PC-9 (cell line): ENCODE data around the gene RAB3B. TPM values are rescaled to one million over a fixed set of nuclear protein-coding genes. Genes with fewer than 3 reads are reported as not detected.
A peak's percentile ranks its signal among the peaks of the same experiment; 100 is the strongest.

ENCODE experiments used
- Bru-seq: library from RNA; stranded (reverse); fragments of 400-500 nt; gene quantifications from one replicate; lab custom pipeline; 2021; lab: Mats Ljungman, UMichigan
- BruChase-seq, 2 experiments: library from RNA; stranded (reverse); fragments of 400-500 nt; gene quantifications; one replicate each; lab custom pipeline; 2021; lab: Mats Ljungman, UMichigan
- BruUV-seq: library from RNA; stranded (reverse); fragments of 400-500 nt; replicated peaks from 2 replicates; lab custom pipeline; 2021; lab: Mats Ljungman, UMichigan
- CTCF ChIA-PET: fragments of 300-600 bp; sonication (Branson Sonifier 250); formaldehyde crosslinking; loops from one replicate; lab custom pipeline; 2022; ENCODE audit warnings: antibody characterized with exemption; lab: Charles Lee
- POLR2A ChIA-PET: fragments of 300-600 bp; sonication (Branson Sonifier 250); formaldehyde crosslinking; loops from one replicate; lab custom pipeline; 2022; ENCODE audit warnings: antibody characterized with exemption; ENCODE audit not compliant: unreplicated experiment; lab: Charles Lee
- DNase-seq, 2 experiments: peaks; one replicate each; pipeline versions ENCODE4 v3.0.0 to v3.0.0-alpha.2; 2015 to 2022; ENCODE audit warnings: mixed read lengths in 1 of 2
- H2AFZ ChIP-seq: fragments of 200-600 bp; sonication (generic); 2 replicates; pipeline ENCODE4 v1.8.1; 2017; ENCODE audit warnings: antibody characterized with exemption
- H3F3A ChIP-seq: fragments of 200-600 bp; sonication (generic); 2 replicates; pipeline ENCODE4 v1.8.1; 2017; ENCODE audit warnings: antibody characterized with exemption, mild to moderate bottlenecking, low read depth; ENCODE audit not compliant: insufficient read depth
- H3K27ac ChIP-seq: fragments of 200-600 bp; sonication (generic); 2 replicates; pipeline ENCODE4 v1.6.1; 2016; ENCODE audit warnings: mixed run types
- H3K27me3 ChIP-seq: fragments of 200-600 bp; sonication (generic); 2 replicates; pipeline ENCODE4 v1.6.1; 2016; ENCODE audit warnings: low read depth, mixed run types; ENCODE audit not compliant: insufficient read depth
- H3K36me3 ChIP-seq: fragments of 200-600 bp; sonication (generic); 2 replicates; pipeline ENCODE4 v1.6.1; 2016; ENCODE audit warnings: low read depth, mixed run types
- H3K4me1 ChIP-seq: fragments of 200-600 bp; sonication (generic); replicated peaks from 2 replicates; pipeline ENCODE4 v1.6.1; 2016; ENCODE audit warnings: mixed run types; ENCODE audit not compliant: insufficient read depth
- H3K4me2 ChIP-seq: fragments of 200-600 bp; sonication (generic); 2 replicates; pipeline ENCODE4 v1.6.1; 2017; ENCODE audit warnings: mixed run types
- H3K4me3 ChIP-seq: fragments of 200-600 bp; sonication (generic); 2 replicates; pipeline ENCODE4 v1.6.1; 2016; ENCODE audit warnings: mixed run types
- H3K79me2 ChIP-seq: fragments of 200-600 bp; sonication (generic); 2 replicates; pipeline ENCODE4 v1.6.1; 2017; ENCODE audit warnings: low read depth, mixed run types
- H3K9me2 ChIP-seq: fragments of 200-600 bp; sonication (generic); 2 replicates; pipeline ENCODE4 v1.8.1; 2017; ENCODE audit warnings: mild to moderate bottlenecking; ENCODE audit not compliant: insufficient read depth
- H3K9me3 ChIP-seq: fragments of 200-600 bp; sonication (generic); 2 replicates; pipeline ENCODE4 v1.8.1; 2016; ENCODE audit warnings: low read depth; ENCODE audit not compliant: insufficient read depth
- H4K20me1 ChIP-seq: fragments of 200-600 bp; sonication (generic); 2 replicates; pipeline ENCODE4 v1.8.1; 2017; ENCODE audit not compliant: insufficient read depth
- CTCF ChIP-seq: fragments of 200-600 bp; sonication (generic); conservative IDR thresholded peaks from 2 replicates; pipeline ENCODE4 v1.6.1; 2017; ENCODE audit warnings: mixed run types, antibody characterized with exemption, mild to moderate bottlenecking, moderate library complexity
- EZH2 ChIP-seq: fragments of 200-600 bp; sonication (generic); IDR thresholded peaks from 2 replicates; pipeline ENCODE4 v1.8.0; 2017; ENCODE audit warnings: antibody characterized with exemption, low read depth
- intact Hi-C: fragments of 100-400 bp; cut with micrococcal nuclease; formaldehyde crosslinking; loops from one replicate; pipeline ENCODE4 v1.10.0; 2022; ENCODE audit not compliant: unreplicated experiment
- long read RNA-seq: library from polyadenylated mRNA; stranded (forward); transcript quantifications from one replicate; pipeline ENCODE4 v2.0.0, GENCODE V29; 2022
- total RNA-seq: library from RNA; stranded (reverse); gene quantifications from 2 replicates; pipeline ENCODE4 v1.2.3, GENCODE V29; 2021

Gene RAB3B
- total RNA-seq (2.4 and 2.6 TPM in 2 replicates), Bru-seq, nascent RNA (percentile 41 among the genes with signal in this experiment), BruChase-seq, experiment 1, labeled RNA remaining after a 2-hour chase (percentile 38 among the genes with signal in this experiment), BruChase-seq, experiment 2, labeled RNA remaining after a 6-hour chase (percentile 51 among the genes with signal in this experiment)
- long read RNA-seq, full-length matches to known transcripts: 5 of 11 reads
- long read RNA-seq, partial matches to known transcripts: 2 of 11 reads
- long read RNA-seq, other reads (novel, unspliced or antisense): 4 of 11 reads

GRCh38 chr1:51990478-51990965, at the start of gene RAB3B:
Gene RAB3B (minus strand): TSS chr1:51990700. CDS start chr1:51977117, 13,583 bp downstream.
- CTCF ChIA-PET: no interaction called here
- peak within 1 kb of the TSS; percentile 33; the same call in 1 of the 2 replicates for H3K4me3 ChIP-seq
- no peaks in the 10 kb centered on the region for H3K9me3 ChIP-seq

GRCh38 chr1:52037909-52038308, 47.4 kb upstream of the RAB3B start:
- no peak for DNase-seq
- CTCF ChIA-PET: no interaction called here
- TF ChIP-seq EZH2 (no peak), CTCF (no peak)
- H3K4me1 ChIP-seq: no peaks in the 10 kb centered on the region; the same call in 1 of the 2 replicates
- no peak overlapping the region for H3K27ac ChIP-seq
- H3K9me3 ChIP-seq: no peaks in the 10 kb centered on the region
- H3K27me3 ChIP-seq: no peaks in the 10 kb centered on the region
- H3F3A ChIP-seq: peaks cover 6% of the 10 kb centered on the region
- H3K4me2 ChIP-seq: no peak overlapping the region
- H4K20me1 ChIP-seq: no peaks in the 10 kb centered on the region
- POLR2A ChIA-PET: no interaction called here
- intact Hi-C loops: no loop called here
- H3K4me3 ChIP-seq: no peak overlapping the region
- BruUV-seq: no TSS peak
- H2AFZ ChIP-seq: no peak overlapping the region
- no peaks in the 10 kb centered on the region for H3K9me2 ChIP-seq
- H3K36me3 ChIP-seq: 0 out of 2 replicates have a peak, but pooled peaks cover 5% of the 10 kb centered on the region
- peaks cover 5% of the 10 kb centered on the region for H3K79me2 ChIP-seq

More at GRCh38 chr1:51990478-51990965, at the start of gene RAB3B:
- no peaks in the 10 kb centered on the region for H3F3A ChIP-seq
- TF ChIP-seq CTCF (no peak), EZH2 (no peak)
- no peaks in the 10 kb centered on the region for H3K79me2 ChIP-seq
- no peaks in the 10 kb centered on the region; the same call in 1 of the 2 replicates for H3K27me3 ChIP-seq
- intact Hi-C loops: no loop called here
- no peaks in the 10 kb centered on the region for H4K20me1 ChIP-seq
- H3K27ac ChIP-seq: no peak within 1 kb of the TSS
- H3K4me1 ChIP-seq: no peaks in the 10 kb centered on the region
- no peaks in the 10 kb centered on the region for H3K9me2 ChIP-seq
- H3K4me2 ChIP-seq: peak within 1 kb of the TSS; percentile 60
- BruUV-seq: no TSS peak
- POLR2A ChIA-PET: no interaction called here
- no peak within 1 kb of the TSS for H2AFZ ChIP-seq
- peak in 1 of 2 experiments; percentile 85 for DNase-seq
- H3K36me3 ChIP-seq: no peaks in the 10 kb centered on the region

- DNase-seq: peak in 1 of 2 experiments; percentile 57
- H3K4me1 ChIP-seq: no peaks in the 10 kb centered on the region; the same call in 1 of the 2 replicates
- peaks cover 10% of the 10 kb centered on the region for H3K79me2 ChIP-seq
- H3K36me3 ChIP-seq: 0 out of 2 replicates have a peak, but pooled peaks cover 5% of the 10 kb centered on the region
- POLR2A ChIA-PET: interaction anchor here (0.6 kb wide), 1 partner anchor 555 kb away, joined by 4 read pairs; no protein-coding TSS in a partner anchor
- CTCF ChIA-PET: no interaction called here
- H3K27me3 ChIP-seq: no peaks in the 10 kb centered on the region
- peaks cover 1% of the 10 kb centered on the region; the same call in 1 of the 2 replicates for H4K20me1 ChIP-seq
- no peak overlapping the region for H3K4me2 ChIP-seq
- TF ChIP-seq EZH2 (no peak), CTCF (no peak)
- H2AFZ ChIP-seq: no peak overlapping the region
- no peak overlapping the region for H3K4me3 ChIP-seq
- H3K9me2 ChIP-seq: no peaks in the 10 kb centered on the region
- intact Hi-C loops: no loop called here
- no peaks in the 10 kb centered on the region for H3K9me3 ChIP-seq
- BruUV-seq: no TSS peak
- peaks cover 6% of the 10 kb centered on the region for H3F3A ChIP-seq
- no peak overlapping the region for H3K27ac ChIP-seq
These were observed 46.9 kb upstream of the RAB3B start for GRCh38 chr1:52037402-52037814.
